Psoas muscle (tissue), 8 donors: ENCODE results near the gene PRSS8. TPM values are rescaled to one million over a fixed set of nuclear protein-coding genes. Genes with fewer than 3 reads are reported as not detected.
A peak's percentile ranks its signal among the peaks of the same experiment; 100 is the strongest.
"Not testable (repeated sequence)": the region's sequence is repeated elsewhere in the genome, so short reads cannot be mapped to it uniquely, and the experiment has no call there.

Source experiments
- ATAC-seq, 4 donors: fragments of 200-7000 bp; cut with Tn5 transposase; one replicate each; pipeline ENCODE4 v1.9.1; 2020; ENCODE audit warnings: moderate library complexity in 3 of 4, mild to moderate bottlenecking in 2 of 4
- DNase-seq, 2 donors: peaks; one replicate each; pipeline ENCODE4 v3.0.0-alpha.2; 2020
- H3K27ac ChIP-seq: fragments of 200-600 bp; one replicate; pipeline ENCODE4 v1.8.0; 2022
- H3K27me3 ChIP-seq, 3 donors: fragments of 200-600 bp in 1 of 3; one replicate each; pipeline versions ENCODE4 v1.6.1 to v1.8.0; 2013 to 2022; ENCODE audit warnings: low read length in 2 of 3, mild to moderate bottlenecking in 2 of 3, moderate library complexity in 1 of 3; ENCODE audit not compliant: insufficient read depth in 3 of 3
- H3K36me3 ChIP-seq, 2 donors: fragments of 200-600 bp in 1 of 2; one replicate each; pipeline versions ENCODE4 v1.6.1 to v1.8.0; 2013 to 2022; ENCODE audit warnings: low read depth in 1 of 2, mild to moderate bottlenecking in 1 of 2, moderate library complexity in 1 of 2; ENCODE audit not compliant: insufficient read depth in 1 of 2
- H3K4me1 ChIP-seq: fragments of 200-600 bp; one replicate; pipeline ENCODE4 v1.8.0; 2022
- H3K4me3 ChIP-seq: fragments of 200-600 bp; one replicate; pipeline ENCODE4 v1.8.0; 2022; ENCODE audit warnings: mild to moderate bottlenecking
- H3K9me3 ChIP-seq: fragments of 200-600 bp; one replicate; pipeline ENCODE4 v1.8.0; 2022
- WGBS, 3 donors: extraction: QIAGEN DNeasy Blood & Tissue Kit; methylation state at CpG; one replicate each; pipeline versions ENCODE4 v1.1.6 to v1.1.7; 2013; 5-methylcytosine and 5-hydroxymethylcytosine counted together
- intact Hi-C, 2 donors: fragments of 100-400 bp; cut with DNase I; formaldehyde crosslinking; loops; one replicate each; pipeline versions ENCODE4 v1.11.0 to v1.14.2; 2022
- polyA plus RNA-seq, 3 donors: library from polyadenylated mRNA; stranded (reverse); fragments of 200-250 nt; gene quantifications; one replicate each; pipeline ENCODE4 v1.2.3, GENCODE V29; 2013
- total RNA-seq, 4 donors: library from RNA; stranded (reverse); fragmentation: NEBNext Ultra II Directional in 2 of 4; extraction: Animal tissue kit (Norgen Biotek cat#: 25700) in 2 of 4; gene quantifications; one replicate each; pipeline versions ENCODE4 v1.2.1 to v1.2.4, GENCODE V29; 2021 to 2023
- TF ChIP-seq, protein P1 (sequence below): fragments of 200-600 bp; IDR thresholded peaks from one replicate; pipeline ENCODE4 v1.8.0; 2022; ENCODE audit warnings: antibody characterized with exemption
- donor health status: healthy with polysubstance abuse.
- donor health status: DM: no; HTN: no; CAD: no; lungs with moderate emphysema.
- donor health status: Bipolar disorder and iron deficiency.
- donor health status: healthy.
- donor health status: DM: yes; HTN: yes; CAD: no.
- donor health status: DM: no; HTN: no; CAD: no.
- donor health status: DM: no; HTN: no; CAD: no.
- donor health status: DM: yes; HTN: yes; CAD: no.

PRSS8 gene
- total and polyA plus RNA-seq, 7 donors = 0.07 to 0.22 TPM; not detected in 5

- ATAC-seq = no peak
- no peaks in the 10 kb centered on the region for H3K27me3 ChIP-seq
- H3K9me3 ChIP-seq = no peaks in the 10 kb centered on the region
- H3K27ac ChIP-seq = peak overlapping the region; percentile 90
- H3K36me3 ChIP-seq = peaks cover under 1 to 27% of the 10 kb centered on the region in 2 donors
- WGBS, 3 donors = 94 to 95% (median 94%) methylated on average over 6 of the region's 6 CpGs
- intact Hi-C loops = loop anchor here (5.0 kb wide), 2 partner anchors 35 to 345 kb away; no protein-coding TSS in a partner anchor
- no peak for DNase-seq
- peaks cover 24% of the 10 kb centered on the region for H3K4me1 ChIP-seq
- TF ChIP-seq, protein P1, sequence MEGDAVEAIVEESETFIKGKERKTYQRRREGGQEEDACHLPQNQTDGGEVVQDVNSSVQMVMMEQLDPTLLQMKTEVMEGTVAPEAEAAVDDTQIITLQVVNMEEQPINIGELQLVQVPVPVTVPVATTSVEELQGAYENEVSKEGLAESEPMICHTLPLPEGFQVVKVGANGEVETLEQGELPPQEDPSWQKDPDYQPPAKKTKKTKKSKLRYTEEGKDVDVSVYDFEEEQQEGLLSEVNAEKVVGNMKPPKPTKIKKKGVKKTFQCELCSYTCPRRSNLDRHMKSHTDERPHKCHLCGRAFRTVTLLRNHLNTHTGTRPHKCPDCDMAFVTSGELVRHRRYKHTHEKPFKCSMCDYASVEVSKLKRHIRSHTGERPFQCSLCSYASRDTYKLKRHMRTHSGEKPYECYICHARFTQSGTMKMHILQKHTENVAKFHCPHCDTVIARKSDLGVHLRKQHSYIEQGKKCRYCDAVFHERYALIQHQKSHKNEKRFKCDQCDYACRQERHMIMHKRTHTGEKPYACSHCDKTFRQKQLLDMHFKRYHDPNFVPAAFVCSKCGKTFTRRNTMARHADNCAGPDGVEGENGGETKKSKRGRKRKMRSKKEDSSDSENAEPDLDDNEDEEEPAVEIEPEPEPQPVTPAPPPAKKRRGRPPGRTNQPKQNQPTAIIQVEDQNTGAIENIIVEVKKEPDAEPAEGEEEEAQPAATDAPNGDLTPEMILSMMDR = no peak
- no peak overlapping the region for H3K4me3 ChIP-seq
Observed at GRCh38 chr16:31107465-31107867, 28.1 kb downstream of the PRSS8 start.

- peaks cover 0 to 20% of the 10 kb centered on the region in 2 donors for H3K36me3 ChIP-seq
- H3K4me3 ChIP-seq = no peak overlapping the region
- intact Hi-C loops = loop anchor here (5.0 kb wide), 2 partner anchors 36 to 346 kb away; no protein-coding TSS in a partner anchor
- H3K9me3 ChIP-seq = no peaks in the 10 kb centered on the region
- DNase-seq (peak in 1 of 2 donors; percentile 51), ATAC-seq (peak in 2 of 4 donors; percentile 3 to 12)
- TF ChIP-seq, protein P1 = no peak
- peak overlapping the region; percentile 90 for H3K27ac ChIP-seq
- peaks cover 21% of the 10 kb centered on the region for H3K4me1 ChIP-seq
- H3K27me3 ChIP-seq = no peaks in the 10 kb centered on the region
- WGBS, 3 donors = 71 to 84% (median 76%) methylated on average over 28 of the region's 28 CpGs
Observed at GRCh38 chr16:31106509-31107464, 28.7 kb downstream of the PRSS8 start.

DNA sequence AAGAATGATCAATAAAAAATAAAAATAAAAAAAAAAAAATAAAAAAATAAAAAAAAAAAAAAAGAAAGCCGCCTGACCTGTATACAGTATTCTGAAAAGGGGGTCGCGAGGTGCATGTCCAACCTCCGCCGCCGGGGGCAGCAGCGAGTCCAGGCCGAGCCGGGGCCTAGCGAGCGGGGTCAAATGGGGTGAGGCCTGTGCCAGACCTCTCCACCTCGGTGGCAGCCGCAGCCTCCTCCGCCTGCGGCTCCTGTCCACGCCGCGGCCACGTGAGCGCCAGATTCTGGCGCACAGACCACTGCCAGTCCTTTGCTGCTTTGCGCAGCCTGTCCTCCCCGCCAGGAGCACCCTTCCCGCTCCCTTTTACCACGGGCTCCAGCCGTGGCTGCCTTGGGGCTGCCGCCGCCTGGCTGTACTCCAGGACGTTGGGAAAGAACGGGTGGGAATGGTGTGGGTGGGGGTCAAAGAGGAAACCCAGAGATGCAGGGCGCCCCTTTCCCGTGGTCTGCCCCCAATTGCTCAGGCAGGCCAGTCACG lies 29.8 kb downstream of the PRSS8 start:
- Histone ChIP-seq H3K36me3 (peaks cover 0 to 10% of the 10 kb centered on the region in 2 donors), H3K9me3 (no peaks in the 10 kb centered on the region), H3K27ac (peak overlapping the region; percentile 81), H3K4me3 (peak overlapping the region; percentile 51), H3K27me3 (no peaks in the 10 kb centered on the region), H3K4me1 (peaks cover 21% of the 10 kb centered on the region)
- TF ChIP-seq, protein P1 = peak; percentile 80
- DNase-seq (peak; percentile 91 to 96), ATAC-seq (peak; percentile 93 to 95 (median 94))
- intact Hi-C loops = loop anchor here (5.0 kb wide), 2 partner anchors 37 to 347 kb away; no protein-coding TSS in a partner anchor
- 6 to 8% (median 7%) methylated on average over 26 to 33 of the region's 33 CpGs for whole genome bisulfite sequencing, 3 donors

GRCh38 chr16:31100876-31101641 lies 34.5 kb downstream of the PRSS8 start:
- H3K4me1 ChIP-seq, H3K4me3 ChIP-seq, H3K36me3 ChIP-seq, H3K9me3 ChIP-seq, ATAC-seq, DNase-seq, H3K27me3 ChIP-seq, intact Hi-C loops, H3K27ac ChIP-seq: not testable (repeated sequence)
- 84 to 86% (median 84%) methylated on average over 13 of the region's 13 CpGs for WGBS, 3 donors
